Activated CD4-positive, alpha-beta T cell treated with anti-CD3 and anti-CD28 coated beads, Interleukin-2, amount 50 U/mL, for 4 hours (primary cell): ENCODE data around the gene UBL3.

Experiments used
- DNase-seq, 2 experiments: peaks; one replicate each; pipeline ENCODE4 v3.0.0-alpha.2; 2020

The UBL3 gene, protein sequence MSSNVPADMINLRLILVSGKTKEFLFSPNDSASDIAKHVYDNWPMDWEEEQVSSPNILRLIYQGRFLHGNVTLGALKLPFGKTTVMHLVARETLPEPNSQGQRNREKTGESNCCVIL

DNA sequence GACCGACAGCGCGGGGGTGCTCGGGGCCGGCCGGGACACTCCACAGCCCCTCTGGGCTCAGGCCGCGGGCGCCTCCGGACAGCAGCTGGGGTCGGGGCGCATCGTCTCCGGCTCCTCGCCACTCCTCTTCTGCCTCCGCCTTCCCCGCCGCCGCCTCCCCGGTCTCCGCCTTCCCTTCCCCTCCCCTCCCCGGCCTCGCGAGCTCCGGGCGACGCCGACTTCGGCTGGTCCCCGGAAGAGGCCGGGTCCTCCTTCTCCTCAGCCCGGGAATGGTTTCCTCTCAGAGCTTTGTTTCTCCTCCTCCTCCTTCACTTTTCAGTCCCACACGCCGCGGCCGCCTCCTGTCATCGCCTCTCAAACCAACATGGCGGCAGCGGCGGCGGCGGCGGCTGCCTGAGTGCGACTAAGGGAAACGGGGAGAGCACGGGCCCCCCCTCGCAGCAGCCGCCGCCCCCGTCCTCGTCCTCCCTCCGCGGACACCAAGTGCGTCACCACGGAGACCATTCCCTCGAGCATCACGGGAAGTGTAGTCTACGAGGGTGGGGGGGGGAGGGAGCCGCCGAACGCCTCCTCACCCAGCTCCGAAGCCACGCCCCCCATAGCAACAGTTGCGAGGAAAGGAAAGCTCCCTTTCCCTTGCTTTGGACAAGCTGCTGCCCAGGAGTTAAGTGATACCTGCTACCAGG, at the start of gene UBL3:
TSS of gene UBL3 (minus strand) at position 405 of the 686 bp plus-strand sequence. CDS start 1,079 bp downstream, outside the sequence.
- peak; percentile 95 to 96 for DNase-seq

DNA sequence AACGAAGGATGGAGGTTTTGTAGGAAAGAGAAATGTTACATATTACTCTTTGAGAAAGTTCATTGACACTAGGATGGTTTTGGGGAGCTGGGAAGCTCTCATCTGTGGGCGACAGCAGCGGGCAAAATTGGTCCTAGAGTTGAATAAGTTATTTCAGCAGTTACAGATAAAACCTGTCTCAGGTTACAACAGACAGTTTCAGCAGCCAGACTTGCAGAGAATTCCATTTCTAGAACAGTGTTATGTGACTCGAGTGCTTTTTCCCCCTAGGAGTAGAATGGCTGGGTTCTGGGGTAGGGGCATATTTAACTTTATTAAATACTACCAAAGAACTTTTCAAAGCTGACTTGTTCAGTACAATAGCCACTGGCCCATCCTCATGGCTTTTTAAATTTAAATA, 46.7 kb upstream of the UBL3 start:
- no peak for DNase-seq

DNA sequence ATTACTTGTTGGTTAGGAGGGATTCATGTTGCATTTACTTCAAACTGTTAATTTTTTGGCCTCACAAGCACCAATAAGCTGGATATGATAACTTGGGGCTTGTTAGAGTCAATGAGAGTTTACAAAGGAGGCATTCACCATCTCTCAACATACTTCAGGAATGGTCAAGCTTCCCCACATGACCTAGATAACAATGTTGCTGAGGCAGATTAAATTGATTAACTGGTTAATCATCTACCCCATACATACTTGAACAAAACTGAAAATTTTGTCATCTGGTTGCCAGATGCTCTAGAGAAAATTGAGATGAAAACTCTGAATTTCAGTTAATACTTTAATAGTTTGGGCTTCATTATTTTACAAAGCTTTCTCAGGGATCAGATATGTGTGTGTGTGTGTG, 43.0 kb upstream of the UBL3 start:
- no peak for DNase-seq

DNA sequence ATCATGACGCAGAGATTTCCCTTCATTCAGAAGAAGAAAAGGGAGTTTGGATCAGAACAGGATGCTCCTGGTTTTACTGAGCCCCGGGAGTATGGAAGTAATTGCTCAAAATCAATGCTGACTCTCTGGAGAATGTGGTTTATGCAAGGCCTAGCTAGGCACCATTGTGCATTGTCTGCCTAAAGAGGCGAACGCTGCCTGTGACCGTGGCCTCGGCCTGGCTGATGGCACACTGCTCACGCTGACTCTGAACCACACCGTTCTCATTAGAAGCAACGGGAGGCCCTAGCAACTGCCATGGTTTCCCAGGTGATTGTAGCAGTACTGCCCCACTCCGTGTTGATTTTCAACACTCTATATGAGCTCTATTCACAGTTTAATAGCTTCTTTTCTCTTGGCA, 41.7 kb upstream of the UBL3 start:
- no peak for DNase-seq

DNA sequence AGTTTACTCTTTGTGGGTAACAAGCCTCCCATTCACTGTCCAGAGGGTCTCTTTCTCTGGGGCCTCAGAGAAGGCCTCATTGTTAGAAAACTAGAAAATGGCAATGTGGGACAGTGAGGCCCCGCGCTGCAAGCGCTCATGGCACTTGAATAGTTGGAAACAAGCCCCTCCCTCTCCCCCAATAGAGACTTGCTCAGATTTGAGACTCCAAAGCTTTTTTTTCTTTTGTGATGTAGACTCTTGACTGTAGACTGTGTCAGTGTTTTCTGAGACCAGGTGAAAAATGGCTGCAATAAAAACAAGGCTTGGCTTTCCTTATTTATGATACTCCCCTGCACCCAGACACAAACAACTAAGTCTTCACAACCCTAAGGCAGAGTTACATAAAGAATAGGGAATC, 38.7 kb upstream of the UBL3 start:
- no peak for DNase-seq

DNA sequence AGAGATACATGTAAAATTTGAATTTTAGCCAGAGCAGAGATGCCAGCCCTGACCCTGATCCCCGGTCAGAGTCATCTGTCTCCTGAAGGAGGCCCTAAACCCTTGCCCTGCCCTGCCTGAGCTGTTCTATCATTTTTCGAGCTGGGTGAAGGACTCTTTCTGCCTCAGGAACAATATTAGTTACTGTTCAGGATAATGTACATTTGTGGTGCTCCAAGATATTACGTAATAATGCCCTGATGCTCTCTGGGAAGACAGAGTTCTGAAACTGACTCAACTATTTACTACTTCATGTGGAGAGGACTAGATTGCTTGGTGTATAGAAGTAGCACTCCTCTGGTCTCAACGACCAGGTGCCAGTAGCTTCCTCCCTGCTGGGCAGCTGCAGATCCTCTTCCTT, 37.9 kb upstream of the UBL3 start:
- DNase-seq, result no peak

DNA sequence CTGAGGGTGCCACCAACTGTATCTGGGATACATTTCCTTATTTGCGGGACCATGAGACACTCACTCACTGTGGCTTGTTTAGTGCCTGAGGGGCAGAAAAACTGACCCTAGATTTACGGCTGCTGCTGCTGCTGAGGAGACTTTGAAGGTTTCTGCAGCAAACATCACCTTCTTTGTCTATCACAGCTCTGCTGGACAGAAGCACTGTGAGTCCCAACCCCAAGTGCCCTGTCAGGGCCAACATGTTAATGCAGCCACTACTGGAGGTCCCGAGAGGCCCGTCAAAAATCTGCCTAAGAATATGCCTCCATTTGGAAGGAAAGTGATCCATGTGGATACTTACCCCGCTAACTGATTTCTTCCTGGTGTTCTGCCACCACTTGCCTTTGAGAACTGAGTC, 37.3 kb upstream of the UBL3 start:
- DNase-seq, result no peak

DNA sequence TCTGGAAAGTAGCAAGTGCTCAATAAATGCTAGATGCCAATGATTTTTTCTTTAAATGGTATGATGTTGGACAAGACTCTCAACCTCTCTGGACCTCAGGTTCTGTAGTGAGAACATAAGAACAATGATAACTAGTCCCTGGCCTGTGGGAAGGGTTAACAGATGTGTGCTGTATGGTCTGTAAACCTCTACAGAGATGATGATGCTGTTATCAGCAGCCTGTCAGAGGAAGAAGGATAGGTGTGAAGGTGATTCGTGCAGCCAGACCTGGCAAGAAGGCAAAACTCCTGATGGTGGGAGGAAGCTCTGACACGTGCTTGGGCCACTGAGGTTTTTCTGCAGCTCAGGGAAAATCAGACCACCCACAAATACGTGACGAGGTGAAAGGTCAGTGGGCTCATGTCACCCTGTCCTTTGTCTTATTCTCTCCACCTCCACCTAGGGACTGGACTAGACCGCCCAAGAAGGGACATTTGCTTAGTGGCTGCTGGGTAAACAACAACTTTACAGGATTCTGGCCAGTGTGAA, 36.7 kb upstream of the UBL3 start:
- no peak for DNase-seq

DNA sequence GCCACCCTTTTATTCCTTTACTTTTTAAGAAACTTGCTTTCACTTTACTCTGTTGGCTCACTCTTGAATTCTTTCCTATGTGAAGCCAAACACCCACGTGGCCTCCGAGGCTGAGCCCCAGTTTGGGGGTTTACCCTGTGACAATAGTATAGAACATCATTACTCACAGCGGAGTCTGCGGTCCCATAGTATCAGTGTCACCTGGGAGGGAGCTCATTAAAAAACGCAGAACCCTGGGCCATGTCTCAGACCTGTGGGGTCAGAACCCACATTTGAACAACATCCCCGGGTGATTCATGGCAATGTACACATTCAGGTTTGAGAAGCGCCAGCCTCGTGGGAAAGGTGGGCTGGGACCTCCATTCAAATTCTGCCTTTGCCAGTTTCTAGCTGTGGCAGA, 36.0 kb upstream of the UBL3 start:
- peak; percentile 7 to 8 for DNase-seq

DNA sequence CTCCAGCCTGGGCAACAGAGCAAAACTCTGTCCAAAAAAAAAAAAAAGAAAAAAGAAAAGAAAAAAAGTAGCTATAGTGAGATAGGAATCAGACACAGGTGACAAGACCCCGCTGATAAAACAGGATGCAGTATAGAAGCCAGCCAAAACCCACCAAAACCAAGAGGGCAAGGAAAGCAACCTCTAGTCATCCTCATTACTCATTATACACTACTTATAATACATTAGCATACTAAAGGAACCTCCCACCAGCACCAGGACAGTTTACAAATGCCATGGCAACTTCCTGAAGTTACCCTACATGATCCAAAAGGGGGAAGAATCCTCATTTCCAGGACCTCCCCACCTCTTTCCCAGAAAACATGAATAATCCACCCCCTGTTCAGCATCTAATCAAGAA, 35.6 kb upstream of the UBL3 start:
- no peak for DNase-seq

DNA sequence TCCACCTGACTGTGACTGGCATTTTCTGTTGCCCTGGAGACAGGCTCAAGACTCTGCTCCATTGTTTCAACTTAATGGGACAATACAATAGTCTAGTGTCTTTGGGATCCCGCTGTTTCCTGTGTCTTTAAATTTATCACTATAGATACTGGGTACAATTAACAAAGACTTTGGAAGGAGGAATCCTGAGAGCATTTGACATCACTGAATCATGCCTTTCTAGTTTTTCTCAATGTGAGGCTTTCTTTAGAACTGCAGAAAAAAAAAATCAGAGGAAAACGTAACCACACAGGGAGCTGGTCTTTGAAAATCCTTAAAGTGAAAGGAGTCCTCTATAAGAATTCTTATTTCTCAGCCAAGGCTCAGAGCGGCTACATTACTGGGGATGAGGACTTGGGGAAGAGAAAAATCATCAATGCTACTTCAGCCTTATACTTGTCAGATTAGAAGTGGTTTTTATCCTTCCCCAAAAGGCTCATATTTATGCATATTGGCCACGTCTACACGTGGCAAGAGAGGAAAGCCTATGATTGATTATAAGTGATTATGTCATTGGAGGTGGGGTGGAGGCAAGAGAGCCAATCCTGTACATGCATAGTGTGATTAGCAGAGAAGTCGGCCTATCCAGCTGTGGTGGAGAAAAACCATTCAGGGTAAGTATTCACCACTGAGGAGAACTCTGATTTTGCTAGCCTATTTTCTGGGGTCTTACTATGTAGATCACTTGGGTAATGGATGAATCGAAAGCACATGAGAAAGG, 34.4 kb upstream of the UBL3 start:
- DNase-seq, result no peak

DNA sequence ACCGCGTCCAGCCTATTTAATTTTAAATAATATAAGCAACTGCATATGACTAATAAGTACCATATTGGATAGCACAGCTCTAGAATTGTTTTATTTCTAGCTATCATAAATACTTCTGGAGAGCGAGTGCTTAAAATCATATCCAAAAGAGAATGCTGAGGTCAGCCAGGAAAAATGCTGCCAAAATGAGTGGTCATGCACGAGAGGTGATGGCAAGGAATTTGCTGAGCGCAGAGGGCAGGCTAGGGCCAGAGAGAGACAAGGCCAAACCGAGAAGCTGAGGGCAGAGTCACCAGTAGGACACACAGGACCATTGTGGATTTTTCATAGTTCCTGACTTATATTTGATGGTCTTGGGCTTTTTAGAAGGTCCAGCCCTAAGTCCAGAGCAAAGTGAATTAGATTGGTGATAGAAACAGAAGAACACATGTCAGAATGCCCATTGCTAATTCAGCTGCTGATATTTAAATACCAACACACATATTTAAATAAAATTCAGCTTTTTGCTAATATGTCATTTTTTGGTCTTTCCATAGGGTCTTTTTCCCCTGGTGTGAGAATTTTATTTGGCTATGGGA, 33.6 kb upstream of the UBL3 start:
- DNase-seq, result no peak

DNA sequence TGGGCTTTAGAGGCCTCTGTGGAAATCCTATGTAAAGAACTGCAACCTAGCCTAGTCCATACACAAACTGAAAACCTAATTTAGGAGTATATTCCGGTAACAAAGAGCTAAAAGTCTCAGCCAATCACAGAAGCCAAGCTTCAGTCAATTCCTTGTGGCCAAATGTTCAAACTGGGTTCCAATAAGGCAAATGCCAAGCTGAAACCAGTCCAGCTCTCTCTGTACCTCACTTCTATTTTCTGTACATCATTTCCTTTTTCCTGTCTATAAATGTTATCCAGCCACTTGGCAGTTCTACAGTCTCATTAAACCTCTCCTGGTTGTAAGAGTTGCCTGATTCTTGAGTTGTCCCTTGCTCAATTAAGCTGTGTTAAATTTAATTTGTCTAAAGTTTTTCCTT, 31.7 kb upstream of the UBL3 start:
- no peak for DNase-seq

DNA sequence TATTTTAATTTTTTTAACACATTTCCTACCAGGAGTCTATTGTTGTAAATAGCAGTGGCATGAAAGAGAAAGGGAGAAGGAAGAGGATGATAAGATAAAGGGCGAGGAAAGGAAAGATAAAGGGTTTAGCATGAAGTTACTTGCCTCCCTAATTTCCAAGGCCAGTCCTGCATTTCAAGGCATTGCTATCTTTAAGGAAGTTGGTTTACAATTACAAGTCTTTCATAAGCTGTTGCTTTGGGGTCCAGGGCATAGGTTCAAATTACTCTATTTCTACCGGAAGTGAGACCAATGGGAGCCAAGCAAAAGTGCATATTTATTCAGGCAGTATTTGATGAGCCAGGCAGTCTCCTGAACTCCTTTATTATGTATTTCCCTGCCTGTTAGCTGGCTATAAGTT, 27.7 kb upstream of the UBL3 start:
- no peak for DNase-seq

DNA sequence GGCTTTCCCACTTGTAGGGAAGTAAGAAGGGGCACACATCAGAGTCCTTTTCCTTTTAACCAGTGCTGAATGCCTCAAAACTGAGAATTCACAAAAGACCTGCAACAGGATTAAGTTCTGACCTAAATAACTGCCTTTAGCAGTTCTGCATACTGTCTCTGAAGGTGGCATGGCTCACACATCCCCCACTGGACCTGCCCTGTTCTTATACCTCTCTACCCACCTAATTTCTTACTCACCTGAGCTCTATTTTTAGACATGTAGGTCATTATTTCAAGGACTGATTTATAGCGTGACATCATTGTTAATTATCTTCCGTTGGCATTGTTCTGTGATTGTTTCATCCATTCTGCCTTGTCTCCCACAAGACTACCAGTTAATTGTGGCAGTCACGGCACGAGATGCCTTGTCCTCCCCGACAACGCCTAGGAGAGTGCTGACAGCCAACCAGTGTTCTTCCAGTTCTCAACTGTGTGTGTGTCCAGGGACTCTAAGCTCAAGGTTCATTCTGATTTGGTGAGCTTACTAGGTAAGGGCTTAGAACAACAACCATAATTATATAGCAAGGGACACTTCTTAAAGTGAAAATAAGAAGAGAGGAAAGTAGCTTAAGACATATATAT, 27.1 kb upstream of the UBL3 start:
- no peak for DNase-seq

DNA sequence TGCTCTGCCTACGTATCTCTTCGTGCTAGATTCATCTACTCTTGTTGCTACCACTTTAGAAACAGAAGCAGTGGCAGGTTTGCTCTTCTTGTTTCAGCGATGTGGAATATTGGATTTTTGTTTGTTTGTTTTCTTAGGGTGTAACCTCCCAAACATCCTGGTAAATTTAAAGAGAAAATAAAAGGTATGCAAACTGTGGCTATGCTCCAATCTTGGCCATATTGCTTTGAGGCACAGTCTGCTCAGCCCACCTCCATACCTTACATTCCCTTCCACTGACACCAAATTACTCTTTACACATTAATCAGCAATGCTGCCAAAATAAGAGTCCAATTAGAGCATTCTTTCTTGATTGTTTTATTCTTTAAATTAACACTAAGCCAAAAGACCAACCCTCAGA, 25.2 kb upstream of the UBL3 start:
- DNase-seq, result no peak

DNA sequence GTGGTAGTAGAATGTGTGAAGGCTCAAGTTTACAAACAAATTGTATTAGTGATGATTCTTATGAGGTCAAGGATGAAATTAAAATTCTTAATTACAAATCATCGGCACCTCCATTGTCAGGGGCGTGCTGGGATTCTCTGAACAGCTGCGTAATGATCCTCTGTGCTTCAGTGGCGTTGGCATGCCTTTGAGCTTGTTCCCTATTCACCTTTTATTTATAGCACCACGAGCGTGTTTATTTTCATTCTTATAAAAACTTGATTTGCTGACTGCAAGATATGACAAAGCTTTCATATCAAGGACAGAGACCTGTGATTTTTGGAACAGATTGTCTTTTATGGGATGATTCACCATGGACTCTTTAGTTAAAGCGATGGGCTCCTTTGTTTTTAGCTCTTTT, 18.2 kb upstream of the UBL3 start:
- no peak for DNase-seq

DNA sequence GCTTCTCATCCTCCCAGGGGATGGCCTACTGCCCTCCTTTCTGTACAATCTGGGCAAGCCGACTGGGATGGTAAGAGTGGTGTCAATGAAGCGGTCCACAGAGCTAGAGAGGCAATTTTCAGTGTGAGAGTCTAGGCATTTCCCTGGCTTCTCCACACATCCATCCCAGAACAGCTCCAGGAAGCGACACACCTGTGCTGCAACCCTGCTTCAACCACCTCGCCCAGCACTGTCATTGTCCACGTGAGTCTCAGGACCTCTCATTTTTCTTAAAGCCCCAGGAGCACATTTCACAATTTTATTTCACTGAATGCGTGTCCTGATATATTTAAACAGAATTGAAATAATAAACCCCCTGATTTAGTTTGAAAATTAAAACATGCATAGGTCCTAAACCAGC, 15.5 kb upstream of the UBL3 start:
- no peak for DNase-seq

DNA sequence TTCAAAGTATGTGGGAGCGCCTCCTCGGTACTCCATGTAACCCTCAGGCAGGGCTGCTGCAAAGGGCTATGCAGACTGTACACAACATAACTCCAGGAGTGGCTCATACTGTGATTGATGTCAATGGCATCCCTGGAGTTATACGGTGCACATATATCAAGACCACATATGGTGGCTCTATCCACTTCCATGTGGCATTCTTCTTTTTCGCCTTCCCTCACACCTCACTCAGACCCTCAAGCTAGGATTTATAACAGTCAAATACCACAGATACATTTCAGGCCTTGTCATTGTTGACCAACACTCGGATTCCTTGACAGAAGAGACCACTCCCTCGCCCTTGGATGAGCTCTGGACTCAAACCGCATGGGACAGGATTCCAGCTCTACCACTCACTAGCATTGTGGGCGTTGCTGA, 11.3 kb upstream of the UBL3 start:
- no peak for DNase-seq

DNA sequence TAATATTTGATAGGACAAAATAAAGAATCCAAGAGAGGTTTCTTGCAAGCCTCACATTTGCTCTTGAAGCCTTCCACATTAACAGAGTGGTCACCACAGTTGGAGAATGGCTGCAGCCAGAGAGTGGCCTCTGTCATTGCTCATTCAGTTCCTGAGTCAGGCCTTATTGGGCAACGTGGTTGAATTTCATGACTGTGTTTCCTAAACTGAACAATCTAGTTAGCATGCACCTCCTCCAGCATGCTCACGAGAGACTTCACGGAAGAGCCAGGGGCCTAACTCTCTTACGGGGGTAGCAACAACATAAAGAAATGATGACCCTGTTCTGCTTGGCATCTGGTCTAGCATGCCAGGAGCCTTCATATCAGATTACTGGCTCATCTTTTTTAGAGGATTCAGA, 9.6 kb upstream of the UBL3 start:
- no peak for DNase-seq

DNA sequence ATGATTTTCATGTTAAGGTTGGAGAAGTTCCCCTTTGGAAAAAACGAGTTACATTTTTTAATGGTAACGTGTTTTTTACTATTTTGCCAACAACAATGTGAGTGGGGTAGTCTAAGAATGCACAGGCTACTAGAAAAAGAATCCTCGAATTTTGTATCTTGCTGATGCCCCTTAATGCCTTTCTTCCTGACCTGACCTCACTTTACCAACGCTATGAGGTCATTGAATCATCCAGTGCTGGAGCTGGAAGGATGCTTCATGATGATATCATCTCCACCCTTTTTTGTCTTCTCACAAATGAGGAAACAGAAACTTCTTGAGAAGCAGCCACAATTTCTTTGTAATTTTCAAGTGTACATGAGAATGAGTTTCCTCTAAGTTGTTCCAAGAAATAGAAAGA, 8.2 kb upstream of the UBL3 start:
- no peak for DNase-seq

DNA sequence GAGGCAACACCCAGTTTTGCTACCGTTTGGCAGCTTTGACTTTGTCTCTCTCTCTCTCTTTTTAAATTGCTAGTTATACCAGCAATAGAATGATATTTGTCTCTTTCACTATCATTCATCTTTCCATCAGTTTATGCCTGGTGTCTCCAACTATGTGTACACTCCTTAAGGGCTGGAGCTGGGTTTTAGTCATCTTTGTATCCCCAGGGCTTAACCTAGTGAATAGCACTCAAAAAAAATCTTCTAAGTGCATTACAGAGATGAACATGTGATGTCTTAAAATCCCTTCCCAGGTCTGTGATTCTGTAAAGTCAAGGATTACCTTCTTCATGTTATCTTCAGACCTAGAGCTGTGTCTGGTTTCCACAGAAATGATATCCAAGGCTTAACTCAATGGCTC, 7.8 kb upstream of the UBL3 start:
- DNase-seq, result no peak

DNA sequence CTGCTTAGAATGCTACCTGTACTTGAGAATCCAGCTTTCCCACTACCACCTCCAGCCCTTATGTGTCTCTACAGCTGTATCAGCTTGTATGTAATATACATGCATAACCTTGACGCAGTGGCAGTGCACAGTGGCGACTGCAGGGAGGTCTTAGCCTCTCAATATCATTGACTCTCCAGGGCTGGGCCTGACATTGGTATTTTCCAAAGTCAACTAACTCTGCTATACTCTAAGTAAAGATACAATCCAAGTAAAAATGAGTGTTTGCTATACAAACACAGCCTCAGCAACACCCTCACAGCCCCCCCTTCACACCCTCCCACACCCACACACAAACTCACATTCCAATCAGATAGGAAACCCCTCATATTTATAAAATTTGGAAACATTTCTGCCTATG, 6.7 kb upstream of the UBL3 start:
- DNase-seq, result no peak
